ENCODE results near the gene TMEM209.

- no peak for TF ChIP-seq CTCF (IDR thresholded peaks at IDR 0.05; ENCODE audit: insufficient read depth, low read length)
- no peak for TF ChIP-seq POLR2AphosphoS5 (IDR thresholded peaks at IDR 0.05; ENCODE audit: low read depth)
- TF ChIP-seq GABPA (IDR thresholded peaks at IDR 0.05; ENCODE audit: low read depth), result no peak
These were observed 13.4 kb downstream of the TMEM209 start for GRCh38 chr7:130191791-130192190.

All from HL-60 (cell line).